Retinal pigment epithelial cell (primary cell): ENCODE data around the gene PATJ.

Experiments
- DNase-seq: peaks from one replicate; pipeline ENCODE4 v3.0.0-alpha.2; 2010; ENCODE audit warnings: low read depth
- H3K4me3 ChIP-seq: 2 replicates; pipeline ENCODE4 v1.5.1; 2011; ENCODE audit warnings: mild to moderate bottlenecking, low read length, control low read depth, moderate library complexity
- CTCF ChIP-seq: conservative IDR thresholded peaks from 2 replicates; pipeline ENCODE4 v1.5.1; 2011; ENCODE audit warnings: low read depth, low read length, control low read depth, inconsistent platforms

Gene PATJ

GRCh38 chr1:61904354-61904753 lies 162.1 kb downstream of the PATJ start:
- H3K4me3 ChIP-seq, result no peak overlapping the region
- no peak for DNase-seq
- TF ChIP-seq CTCF, result no peak

DNA sequence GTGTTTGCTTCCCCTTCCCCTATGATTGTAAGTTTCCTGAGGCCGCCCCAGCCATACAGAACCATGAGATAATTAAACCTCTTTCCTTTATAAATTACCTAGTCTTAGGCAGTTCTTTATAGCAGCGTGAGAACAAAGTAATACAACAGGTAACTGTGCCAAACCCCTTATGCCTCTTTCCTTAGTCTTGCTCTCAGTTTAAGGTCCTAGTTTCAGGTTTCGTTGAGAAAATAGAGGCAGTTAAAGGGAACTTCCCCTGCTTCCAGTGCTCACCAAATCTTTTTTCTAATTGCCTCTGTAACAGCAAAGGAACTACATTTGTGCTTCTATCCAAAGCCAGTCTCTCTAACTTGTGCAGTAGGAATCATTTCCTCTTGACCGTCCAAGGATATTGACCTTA lies 164.8 kb downstream of the PATJ start:
- H3K4me3 ChIP-seq, result no peak overlapping the region
- DNase-seq, result no peak
- no peak for TF ChIP-seq CTCF

DNA sequence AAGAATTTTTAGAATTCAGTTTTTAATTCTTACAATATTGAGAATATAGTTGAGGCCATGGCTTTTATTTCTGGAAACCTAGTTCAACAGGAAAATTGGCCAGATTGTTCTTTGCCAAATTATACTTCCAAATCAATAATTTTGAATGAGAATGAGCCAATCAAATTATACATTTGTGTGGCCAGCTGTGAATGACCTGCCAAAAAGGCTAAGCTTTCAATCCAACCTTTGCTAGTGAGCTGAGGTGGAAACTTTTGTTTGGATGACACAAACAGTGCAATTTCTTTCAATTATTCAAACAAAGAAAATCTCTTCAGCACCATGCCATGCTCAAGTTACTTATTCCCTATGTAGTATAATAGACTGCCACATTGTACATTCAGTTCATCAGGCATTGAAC lies 167.8 kb downstream of the PATJ start:
- no peak for DNase-seq
- no peak for TF ChIP-seq CTCF

DNA sequence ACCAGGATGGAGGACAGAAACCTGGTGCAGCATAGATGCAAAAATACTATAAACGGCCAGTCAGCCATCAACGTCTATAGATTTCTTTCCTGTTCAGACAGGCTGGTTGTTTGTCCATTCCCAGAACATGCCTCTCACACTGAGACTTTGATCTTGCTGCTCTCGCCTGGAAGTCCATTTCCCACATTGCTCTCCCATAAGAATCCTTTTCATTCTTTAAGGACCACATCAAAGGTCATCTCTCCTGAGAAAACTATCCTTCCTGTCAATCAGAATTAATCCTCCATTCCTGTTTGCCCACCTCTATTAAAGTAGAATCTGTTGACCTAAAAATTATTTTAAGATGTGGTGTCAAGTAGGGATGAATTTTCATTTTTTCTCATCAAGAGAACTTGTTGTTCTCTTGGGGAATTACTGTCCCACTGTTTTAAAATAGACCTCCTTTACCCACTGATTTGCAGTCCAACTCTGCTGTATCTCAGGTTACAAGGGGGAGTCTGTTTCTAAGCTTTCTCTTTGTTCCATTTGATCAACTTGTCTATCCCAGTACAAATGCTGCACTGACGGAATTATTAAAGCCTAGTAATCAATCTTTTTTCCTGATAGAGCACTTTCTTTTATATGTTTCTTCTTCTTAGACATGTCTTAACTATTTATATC lies 172.7 kb downstream of the PATJ start:
- TF ChIP-seq CTCF, result no peak

More for the DNA sequence above, 167.8 kb downstream of the PATJ start:
- no peak overlapping the region for H3K4me3 ChIP-seq

DNA sequence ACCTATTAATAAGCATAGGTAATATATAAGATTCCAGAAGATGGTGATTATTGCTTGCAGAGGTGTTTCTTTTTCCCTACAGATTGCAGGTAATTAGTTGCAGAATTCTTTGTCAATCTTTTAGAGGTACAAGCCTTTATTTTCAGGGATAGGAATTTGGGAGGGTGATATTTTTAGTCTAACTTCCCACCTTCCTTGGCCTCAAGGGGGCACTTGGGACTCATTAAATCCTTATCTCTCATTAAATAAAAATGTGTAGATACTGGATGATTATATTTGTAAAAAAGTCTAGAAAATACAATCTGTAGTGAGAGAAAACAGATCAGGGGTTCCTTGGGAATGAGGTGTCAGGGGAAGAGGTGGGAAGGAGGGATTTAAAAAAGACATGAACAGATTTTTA lies 179.2 kb downstream of the PATJ start:
- peak; percentile 50 for TF ChIP-seq CTCF
- H3K4me3 ChIP-seq, result no peak overlapping the region
- no peak for DNase-seq

More for the DNA sequence above, 172.7 kb downstream of the PATJ start:
- DNase-seq, result peak; percentile 3
- no peak overlapping the region for H3K4me3 ChIP-seq

- TF ChIP-seq CTCF, result no peak
- H3K4me3 ChIP-seq, result no peak overlapping the region
- no peak for DNase-seq
Observed at GRCh38 chr1:61922950-61923480, 180.7 kb downstream of the PATJ start.
